Measurements from ENCODE around the gene UBL7. TPM values are rescaled to one million over a fixed set of nuclear protein-coding genes. Genes with fewer than 3 reads are reported as not detected.

The UBL7 gene
- total RNA-seq, 1 experiment from 2014 or later = 73.9 TPM

DNA sequence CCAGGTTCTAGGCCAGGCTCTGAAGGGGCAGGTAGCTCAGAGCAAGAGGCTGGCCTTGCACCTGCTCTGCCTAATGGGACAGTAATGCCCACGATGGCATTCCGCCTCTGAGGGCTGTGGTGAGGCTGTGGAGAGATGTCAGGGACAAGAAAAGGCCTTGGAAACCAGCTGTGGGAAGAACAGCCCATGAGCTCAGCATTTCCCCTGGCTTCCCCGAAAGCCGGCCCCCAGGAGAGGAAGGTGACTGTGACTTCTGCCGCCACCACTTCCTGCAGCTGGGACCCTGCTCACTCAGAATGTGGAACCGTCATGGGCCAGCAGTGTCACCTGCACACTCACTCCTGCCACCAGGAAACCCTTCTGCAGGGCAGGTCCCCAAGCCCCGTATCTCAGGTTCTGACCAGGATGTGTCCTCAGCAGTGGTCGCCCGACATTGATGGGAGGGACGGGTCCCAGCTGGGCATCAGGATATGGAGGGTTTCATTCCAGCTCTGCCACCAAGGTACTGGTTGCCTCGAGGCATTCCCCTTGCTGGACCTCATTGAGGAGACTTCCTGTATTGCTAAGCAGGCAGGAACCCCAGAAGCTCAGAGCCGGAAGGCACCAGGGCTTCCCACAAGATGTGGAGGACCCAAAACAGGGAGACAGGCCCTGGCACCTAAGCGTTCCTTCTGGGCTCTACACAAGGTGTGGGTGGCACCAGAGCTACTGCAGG is 57.9 kb downstream of the UBL7 start:
- intact Hi-C loops (cut with micrococcal nuclease; ENCODE audit: unreplicated experiment) = no loop called here
- Histone ChIP-seq H3K27ac (no peak overlapping the region), H3K4me2 (no peak overlapping the region), H3K79me2 (ENCODE audit: low read depth) (0 out of 2 replicates have a peak, but pooled peaks cover 4% of the 10 kb centered on the region), H3K4me3 (no peak overlapping the region), H3K4me1 (replicated peaks; ENCODE audit: insufficient read depth) (peaks cover 57% of the 10 kb centered on the region), H4K20me1 (ENCODE audit: insufficient read depth) (no peaks in the 10 kb centered on the region), H2AFZ (no peak overlapping the region), H3K9me3 (ENCODE audit: insufficient read depth, low read depth) (no peaks in the 10 kb centered on the region), H3K36me3 (ENCODE audit: low read depth) (no peaks in the 10 kb centered on the region), H3F3A (ENCODE audit: insufficient read depth, low read depth) (peaks cover 18% of the 10 kb centered on the region; the same call in 1 of the 2 replicates), H3K27me3 (ENCODE audit: insufficient read depth, low read depth) (no peaks in the 10 kb centered on the region), H3K9me2 (ENCODE audit: insufficient read depth) (no peaks in the 10 kb centered on the region)
- TF ChIP-seq CTCF (conservative IDR thresholded peaks at IDR 0.05) (no peak), EZH2 (IDR thresholded peaks at IDR 0.05; ENCODE audit: low read depth) (no peak)
- ChIA-PET POLR2A (ENCODE audit: unreplicated experiment) (no interaction called here), CTCF (interaction anchor here (0.8 kb wide), 1 partner anchor 21 kb away, joined by 3 read pairs; no protein-coding TSS in a partner anchor)
- BruUV-seq (replicated peaks) = no TSS peak
- no peak for DNase-seq

DNA sequence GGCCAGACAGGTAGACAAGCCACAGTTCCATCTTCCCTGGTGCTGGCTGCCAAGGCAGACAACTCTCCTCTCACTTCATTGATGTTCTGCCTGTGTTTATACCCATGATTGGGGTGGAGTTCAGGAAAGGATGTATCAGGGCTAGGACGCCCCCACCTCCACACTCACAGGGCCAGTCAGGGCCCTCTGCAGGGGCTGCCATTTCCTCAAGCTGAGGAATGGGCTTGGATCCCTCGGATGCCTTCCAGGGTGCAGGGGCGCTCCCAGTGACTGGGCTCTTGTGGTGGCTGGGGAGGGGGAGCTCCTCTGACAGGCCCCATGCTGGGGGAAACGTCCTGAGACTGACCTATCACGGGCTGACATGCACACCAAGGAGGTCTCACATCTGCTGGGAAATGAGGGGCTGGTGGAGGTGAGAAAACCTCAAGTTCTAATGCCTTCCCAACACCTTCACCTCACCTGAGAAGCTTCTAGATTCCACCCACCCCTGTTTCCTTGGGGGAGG is 58.6 kb downstream of the UBL7 start:
- CTCF ChIA-PET = interaction anchor here (0.8 kb wide), 1 partner anchor 20 kb away, joined by 3 read pairs; no protein-coding TSS in a partner anchor
- Histone ChIP-seq H3F3A (ENCODE audit: insufficient read depth, low read depth) (peaks cover 14% of the 10 kb centered on the region; the same call in 1 of the 2 replicates), H3K4me1 (replicated peaks; ENCODE audit: insufficient read depth) (peaks cover 57% of the 10 kb centered on the region), H3K4me2 (no peak overlapping the region), H3K4me3 (no peak overlapping the region), H3K27me3 (ENCODE audit: insufficient read depth, low read depth) (no peaks in the 10 kb centered on the region), H3K79me2 (ENCODE audit: low read depth) (0 out of 2 replicates have a peak, but pooled peaks cover 4% of the 10 kb centered on the region), H3K9me2 (ENCODE audit: insufficient read depth) (no peaks in the 10 kb centered on the region), H3K36me3 (ENCODE audit: low read depth) (no peaks in the 10 kb centered on the region), H4K20me1 (ENCODE audit: insufficient read depth) (no peaks in the 10 kb centered on the region), H2AFZ (no peak overlapping the region), H3K27ac (no peak overlapping the region), H3K9me3 (ENCODE audit: insufficient read depth, low read depth) (no peaks in the 10 kb centered on the region)
- no peak for TF ChIP-seq EZH2 (IDR thresholded peaks at IDR 0.05; ENCODE audit: low read depth)
- TF ChIP-seq CTCF (conservative IDR thresholded peaks at IDR 0.05) = no peak
- no peak for DNase-seq
- POLR2A ChIA-PET (ENCODE audit: unreplicated experiment) = no interaction called here
- no TSS peak for BruUV-seq (replicated peaks)
- intact Hi-C loops (cut with micrococcal nuclease; ENCODE audit: unreplicated experiment) = no loop called here

DNA sequence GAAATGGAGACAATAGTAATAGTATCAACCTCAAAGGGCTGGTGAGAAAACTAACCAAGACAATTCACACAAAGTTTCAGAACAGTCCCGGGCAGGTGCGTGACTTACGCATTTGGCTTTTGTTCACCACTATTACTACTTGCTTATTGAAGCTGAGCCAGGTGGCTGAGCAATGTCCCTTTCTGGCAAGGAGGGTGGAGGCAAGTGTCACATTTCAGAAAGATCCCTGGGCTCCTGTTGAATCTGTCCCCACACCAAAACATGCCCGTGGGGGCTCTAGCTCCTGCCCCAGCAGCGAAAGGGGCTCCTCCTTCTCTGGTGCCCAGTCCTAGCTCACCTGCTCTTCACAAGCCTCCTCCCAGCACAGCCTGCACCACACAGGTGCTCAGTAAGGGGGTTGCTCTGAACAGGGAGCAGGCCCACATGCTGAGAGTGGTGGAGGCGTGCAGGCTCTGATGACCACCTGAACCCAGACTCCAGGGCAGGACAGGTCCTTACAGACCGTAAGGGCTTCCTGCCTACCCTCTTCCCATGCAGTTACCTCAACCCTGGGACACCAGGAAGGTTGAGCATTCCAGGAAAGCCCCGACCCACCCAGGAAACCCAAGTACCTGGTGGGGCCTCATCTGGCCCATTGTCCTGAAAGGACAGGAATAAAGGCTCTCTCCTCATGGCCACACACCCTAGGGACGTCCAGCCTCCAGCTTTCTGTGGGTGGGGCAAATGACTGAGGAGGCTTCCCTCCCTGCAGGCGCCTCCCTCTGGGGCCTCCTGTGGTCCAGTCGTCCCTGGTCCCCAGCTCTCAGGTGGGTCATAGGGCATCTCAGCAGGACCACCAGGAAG is 59.8 kb downstream of the UBL7 start:
- no peak overlapping the region for H2AFZ ChIP-seq
- BruUV-seq (replicated peaks) = no TSS peak
- intact Hi-C loops (cut with micrococcal nuclease; ENCODE audit: unreplicated experiment) = no loop called here
- no peaks in the 10 kb centered on the region for H3K27me3 ChIP-seq (ENCODE audit: insufficient read depth, low read depth)
- CTCF ChIA-PET = interaction anchor here (1.9 kb wide), 1 partner anchor 19 kb away, joined by 5 read pairs; no protein-coding TSS in a partner anchor
- peak overlapping the region; percentile 8; the same call in 1 of the 2 replicates for H3K4me3 ChIP-seq
- no peaks in the 10 kb centered on the region for H4K20me1 ChIP-seq (ENCODE audit: insufficient read depth)
- peak overlapping the region; percentile 68 for H3K4me2 ChIP-seq
- POLR2A ChIA-PET (ENCODE audit: unreplicated experiment) = interaction anchor here (0.5 to 1.2 kb wide), 6 partner anchors 13 to 215 kb away, joined by 4 to 10 read pairs (median 6); no protein-coding TSS in a partner anchor
- peaks cover 58% of the 10 kb centered on the region for H3K4me1 ChIP-seq (replicated peaks; ENCODE audit: insufficient read depth)
- H3K79me2 ChIP-seq (ENCODE audit: low read depth) = 0 out of 2 replicates have a peak, but pooled peaks cover 4% of the 10 kb centered on the region
- H3K9me2 ChIP-seq (ENCODE audit: insufficient read depth) = no peaks in the 10 kb centered on the region
- H3K27ac ChIP-seq = peak overlapping the region; percentile 89
- TF ChIP-seq CTCF (conservative IDR thresholded peaks at IDR 0.05) = no peak
- no peak for TF ChIP-seq EZH2 (IDR thresholded peaks at IDR 0.05; ENCODE audit: low read depth)
- peak; percentile 70 to 77 for DNase-seq
- H3K9me3 ChIP-seq (ENCODE audit: insufficient read depth, low read depth) = no peaks in the 10 kb centered on the region
- no peaks in the 10 kb centered on the region for H3K36me3 ChIP-seq (ENCODE audit: low read depth)
- H3F3A ChIP-seq (ENCODE audit: insufficient read depth, low read depth) = peaks cover 20% of the 10 kb centered on the region; the same call in 1 of the 2 replicates
